Thoracic aorta (tissue), 2 donors: ENCODE results near the gene ARID1B. TPM values are rescaled to one million over a fixed set of nuclear protein-coding genes. Genes with fewer than 3 reads are reported as not detected.
A peak's percentile ranks its signal among the peaks of the same experiment; 100 is the strongest.

Experiments used
- ATAC-seq: fragments of 150-250 bp; one replicate; pipeline ENCODE4 v1.8.0; 2017; ENCODE audit warnings: low read depth; ENCODE audit not compliant: insufficient number of reproducible peaks, low FRiP score
- DNase-seq: peaks from one replicate; pipeline ENCODE4 v3.0.0-alpha.2; 2020; ENCODE audit warnings: low spot score
- H3K27ac ChIP-seq, 2 donors: fragments of 200-600 bp; sonication (generic); 1 replicate in 1 of 2; 2 replicates in 1 of 2; pipeline ENCODE4 v1.5.1; 2016; ENCODE audit warnings: mild to moderate bottlenecking in 2 of 2, moderate library complexity in 2 of 2
- H3K27me3 ChIP-seq: fragments of 200-600 bp; sonication (generic); replicated peaks from 2 replicates; pipeline ENCODE4 v1.6.0; 2016; ENCODE audit warnings: mild to moderate bottlenecking; ENCODE audit not compliant: insufficient read depth
- H3K36me3 ChIP-seq: fragments of 200-600 bp; sonication (generic); one replicate; pipeline ENCODE4 v1.5.1; 2016
- H3K4me1 ChIP-seq, 2 donors: fragments of 200-600 bp; sonication (generic); 1 replicate in 1 of 2; 2 replicates in 1 of 2; pipeline versions ENCODE4 v1.5.1 to v1.6.0; 2016; ENCODE audit warnings: low read depth in 2 of 2, mild to moderate bottlenecking in 1 of 2; ENCODE audit not compliant: control insufficient read depth in 1 of 2
- H3K4me3 ChIP-seq: fragments of 200-600 bp; sonication (generic); 2 replicates; pipeline ENCODE4 v1.5.1; 2016; ENCODE audit warnings: mild to moderate bottlenecking
- H3K9me3 ChIP-seq: fragments of 200-600 bp; sonication (generic); 2 replicates; pipeline ENCODE4 v1.5.1; 2016
- total RNA-seq, 2 donors: library from RNA; depleted of rRNA; stranded (reverse); fragments of >200 nt; gene quantifications; one replicate each; pipeline versions ENCODE4 v1.1.0 to v1.2.3, GENCODE V29; 2016
- TF ChIP-seq, protein P1 (sequence below): fragments of 200-600 bp; sonication (generic); IDR thresholded peaks from one replicate; pipeline ENCODE4 v1.5.1; 2019; ENCODE audit warnings: antibody characterized with exemption

ARID1B gene
- total RNA-seq, 2 donors from 2014 or later: 120 to 158 TPM

DNA sequence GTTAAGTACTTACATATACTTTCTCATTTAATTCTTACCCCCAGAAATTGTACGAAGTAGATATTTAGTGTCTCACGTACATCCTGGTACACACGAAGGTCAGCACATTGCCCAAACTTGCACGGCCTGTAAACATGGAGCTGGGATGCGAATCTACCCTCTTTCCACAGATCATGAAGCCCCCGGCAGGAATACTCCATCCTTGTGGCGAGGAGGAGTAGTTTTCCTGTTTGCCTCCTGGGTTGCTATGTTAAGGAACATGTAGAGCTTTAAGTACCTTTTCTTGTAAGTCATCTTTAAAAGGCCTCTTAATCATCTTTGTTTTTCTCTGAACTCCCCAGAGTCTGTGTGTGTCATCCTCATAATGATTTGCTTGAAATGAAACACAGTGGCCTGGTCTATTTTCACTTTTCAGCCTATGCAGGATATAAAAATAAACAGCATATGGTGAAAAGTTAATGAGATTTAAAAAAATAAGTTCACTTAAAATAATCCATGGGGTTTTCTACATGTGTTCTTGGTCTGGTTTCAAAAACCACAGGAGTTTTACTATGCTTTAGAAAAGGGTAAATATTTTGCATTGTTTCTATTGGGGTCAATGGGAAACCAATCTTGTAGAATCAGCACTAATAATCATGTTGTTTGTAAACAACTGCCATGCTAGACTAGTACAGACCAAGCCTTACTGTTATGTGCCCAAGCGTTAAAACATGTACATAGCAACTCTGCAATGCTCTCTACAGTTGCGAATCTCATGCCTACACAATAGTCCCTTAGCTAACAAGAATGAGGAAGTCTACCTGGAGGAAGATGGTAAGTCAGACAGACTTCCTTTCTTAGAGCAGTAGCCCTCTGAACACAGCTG lies 9.3 kb upstream of the ARID1B start:
- DNase-seq (no peak), ATAC-seq (no peak)
- Histone ChIP-seq H3K9me3 (no peaks in the 10 kb centered on the region), H3K4me1 (no peaks in the 10 kb centered on the region), H3K27ac (no peak overlapping the region), H3K36me3 (no peaks in the 10 kb centered on the region), H3K27me3 (no peaks in the 10 kb centered on the region), H3K4me3 (no peak overlapping the region)
- TF ChIP-seq, protein P1, sequence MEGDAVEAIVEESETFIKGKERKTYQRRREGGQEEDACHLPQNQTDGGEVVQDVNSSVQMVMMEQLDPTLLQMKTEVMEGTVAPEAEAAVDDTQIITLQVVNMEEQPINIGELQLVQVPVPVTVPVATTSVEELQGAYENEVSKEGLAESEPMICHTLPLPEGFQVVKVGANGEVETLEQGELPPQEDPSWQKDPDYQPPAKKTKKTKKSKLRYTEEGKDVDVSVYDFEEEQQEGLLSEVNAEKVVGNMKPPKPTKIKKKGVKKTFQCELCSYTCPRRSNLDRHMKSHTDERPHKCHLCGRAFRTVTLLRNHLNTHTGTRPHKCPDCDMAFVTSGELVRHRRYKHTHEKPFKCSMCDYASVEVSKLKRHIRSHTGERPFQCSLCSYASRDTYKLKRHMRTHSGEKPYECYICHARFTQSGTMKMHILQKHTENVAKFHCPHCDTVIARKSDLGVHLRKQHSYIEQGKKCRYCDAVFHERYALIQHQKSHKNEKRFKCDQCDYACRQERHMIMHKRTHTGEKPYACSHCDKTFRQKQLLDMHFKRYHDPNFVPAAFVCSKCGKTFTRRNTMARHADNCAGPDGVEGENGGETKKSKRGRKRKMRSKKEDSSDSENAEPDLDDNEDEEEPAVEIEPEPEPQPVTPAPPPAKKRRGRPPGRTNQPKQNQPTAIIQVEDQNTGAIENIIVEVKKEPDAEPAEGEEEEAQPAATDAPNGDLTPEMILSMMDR: no peak

DNA sequence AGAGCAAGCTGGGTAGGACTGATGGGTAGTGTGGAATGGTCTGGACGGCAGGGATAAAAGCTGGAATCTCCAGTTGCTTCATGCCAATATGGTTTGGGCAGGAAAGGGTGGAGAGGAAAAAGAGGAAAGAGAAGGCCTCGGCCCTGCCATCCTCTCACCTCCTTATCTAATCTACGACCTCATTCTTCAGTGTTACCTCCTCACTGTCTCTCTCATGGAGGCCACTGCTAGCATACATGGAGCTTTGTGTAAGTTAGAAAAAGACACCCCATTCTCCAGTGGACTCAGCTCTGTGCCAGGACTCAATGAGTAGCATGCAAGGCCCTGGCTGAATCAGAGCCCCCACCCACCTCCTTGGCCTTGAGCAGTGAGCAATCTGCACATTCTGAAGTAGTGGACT lies 6.1 kb upstream of the ARID1B start:
- Histone ChIP-seq H3K27ac (no peak overlapping the region), H3K36me3 (no peaks in the 10 kb centered on the region), H3K4me3 (no peak overlapping the region), H3K27me3 (no peaks in the 10 kb centered on the region), H3K4me1 (peaks cover 13 to 27% of the 10 kb centered on the region in 2 donors), H3K9me3 (no peaks in the 10 kb centered on the region)
- ATAC-seq (no peak), DNase-seq (no peak)
- TF ChIP-seq, protein P1: no peak

DNA sequence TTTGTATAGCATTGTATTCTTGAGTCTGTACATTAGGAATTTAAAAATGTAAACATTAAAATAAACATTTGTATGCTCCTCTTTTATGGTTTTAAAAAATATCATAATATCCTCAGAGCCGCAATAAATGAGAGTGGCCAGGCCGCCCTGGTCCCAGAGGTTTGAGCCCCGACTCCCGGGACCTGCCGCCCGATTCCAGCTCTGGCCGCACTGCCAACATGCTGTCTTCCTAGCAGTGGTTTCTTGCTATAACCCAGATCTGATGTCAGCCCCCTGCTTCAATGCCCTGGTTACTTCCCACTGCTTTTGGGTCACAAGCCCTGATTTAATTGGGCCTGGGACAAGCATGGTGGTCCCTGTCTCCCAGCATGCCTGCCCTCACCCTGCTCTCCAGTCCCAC lies 5.4 kb upstream of the ARID1B start:
- Histone ChIP-seq H3K9me3 (no peaks in the 10 kb centered on the region), H3K4me1 (peaks cover 13 to 27% of the 10 kb centered on the region in 2 donors), H3K4me3 (no peak overlapping the region), H3K27me3 (no peaks in the 10 kb centered on the region), H3K27ac (no peak overlapping the region), H3K36me3 (no peaks in the 10 kb centered on the region)
- ATAC-seq: no peak
- TF ChIP-seq, protein P1: no peak
- no peak for DNase-seq

DNA sequence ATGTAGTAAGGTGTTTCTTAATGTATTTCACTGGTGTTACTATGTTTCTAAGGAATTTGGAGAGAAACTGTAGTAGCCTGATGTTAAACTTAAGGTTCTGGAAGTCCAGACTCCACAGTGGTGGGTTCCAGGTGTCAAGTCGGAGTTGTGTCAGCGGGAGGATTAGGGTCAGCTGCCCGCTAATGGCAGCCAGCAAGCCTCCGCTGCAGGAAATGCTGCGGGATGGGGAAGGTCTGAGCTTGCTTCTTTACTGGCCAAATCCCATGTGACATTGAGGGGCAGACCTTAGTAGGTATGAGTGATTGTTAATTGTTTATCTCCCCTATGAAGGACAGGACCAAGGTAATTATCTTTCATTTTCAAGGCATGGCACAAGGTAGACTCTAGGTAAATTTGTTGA lies 3.7 kb upstream of the ARID1B start:
- Histone ChIP-seq H3K27me3 (no peaks in the 10 kb centered on the region), H3K4me1 (peaks cover 13 to 27% of the 10 kb centered on the region in 2 donors), H3K9me3 (no peaks in the 10 kb centered on the region), H3K36me3 (no peaks in the 10 kb centered on the region), H3K4me3 (no peak overlapping the region), H3K27ac (no peak overlapping the region)
- ATAC-seq (no peak), DNase-seq (no peak)
- TF ChIP-seq, protein P1: no peak

DNA sequence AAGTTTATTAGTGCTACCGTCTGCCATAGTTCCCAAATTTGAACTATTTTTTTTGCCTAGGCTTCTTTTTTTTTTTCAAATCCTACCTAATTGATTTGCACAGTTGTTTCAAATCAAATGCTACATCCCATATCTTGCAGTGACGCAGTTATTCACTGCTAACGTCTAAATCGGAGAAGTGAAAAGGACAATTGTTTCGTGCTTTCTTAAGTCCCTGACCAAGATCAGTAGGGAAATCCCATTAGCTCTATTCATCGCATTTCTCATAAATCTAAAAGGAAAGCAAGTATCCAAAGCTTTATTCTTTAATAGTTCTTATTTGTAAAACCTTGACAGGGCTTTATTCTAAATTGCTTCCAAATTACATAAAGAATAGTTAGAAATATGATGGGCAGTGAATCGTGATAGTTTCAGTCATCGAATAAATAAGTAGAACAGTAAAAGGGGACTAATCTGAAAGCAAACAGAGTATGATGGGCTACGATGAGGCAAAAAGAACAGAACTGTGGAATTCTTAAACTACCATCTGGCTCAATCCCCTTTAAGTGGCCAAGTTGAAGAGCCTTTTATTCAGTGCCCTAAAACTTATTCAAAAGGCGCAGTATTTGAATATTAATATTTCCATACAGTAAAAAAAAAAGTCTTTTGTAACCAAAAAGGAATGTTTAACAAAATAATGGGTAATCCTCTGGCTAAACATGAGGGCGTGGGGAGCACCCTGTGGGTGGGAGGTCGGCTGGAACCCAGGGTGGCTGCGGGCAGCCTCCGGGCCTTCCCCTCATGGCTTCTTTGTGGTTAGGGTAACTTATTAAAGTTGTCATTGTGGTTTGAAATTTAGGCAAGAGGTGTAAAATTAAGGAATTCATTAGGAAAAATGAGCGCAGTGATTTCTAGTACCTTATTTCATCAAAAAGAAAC lies 3.0 kb upstream of the ARID1B start:
- H3K27me3 ChIP-seq: no peaks in the 10 kb centered on the region
- ATAC-seq (no peak), DNase-seq (no peak)
- TF ChIP-seq, protein P1: no peak
- H3K9me3 ChIP-seq: no peaks in the 10 kb centered on the region
- H3K27ac ChIP-seq: peak overlapping the region; percentile 92 to 93
- no peaks in the 10 kb centered on the region for H3K36me3 ChIP-seq
- peak overlapping the region; percentile 43 for H3K4me3 ChIP-seq
- peaks cover 13 to 27% of the 10 kb centered on the region in 2 donors for H3K4me1 ChIP-seq
